ENCODE results near the gene TTC9C. TPM values are rescaled to one million over a fixed set of nuclear protein-coding genes. Genes with fewer than 3 reads are reported as not detected.

The TTC9C gene
- total and polyA plus RNA-seq, 2 of the 8 experiments (the other 6 are each of a cell fraction or from before 2014, with no cell fraction given) = 25.4 to 34.1 TPM

- CTCF ChIA-PET (ENCODE audit: partially characterized antibody) = interaction anchor here (0.6 to 2.6 kb wide), 7 partner anchors 13 to 59 kb away, joined by 3 to 9 read pairs (median 3); partner anchors contain the start of gene ZBTB3
- Histone ChIP-seq H3K4ac (replicated peaks; ENCODE audit: insufficient read length, low read depth, low read length) (no peak overlapping the region), H3K23ac (ENCODE audit: insufficient read length) (no peak overlapping the region), H3K27me3 (replicated peaks in 1 of 4; ENCODE audit: control insufficient read depth in 3 of 4, extremely low read depth in 1 of 4, insufficient read depth in 3 of 4, low read length in 3 of 4) (no peaks in the 10 kb centered on the region), H2BK12ac (ENCODE audit: low read depth, low read length) (peak overlapping the region; percentile 85; the same call in 1 of the 2 replicates), H2AFZ (ENCODE audit: low read length) (peak overlapping the region; percentile 45; the same call in 1 of the 2 replicates), H3K79me2 (ENCODE audit: control insufficient read depth in 1 of 2, insufficient read depth in 2 of 2, low read length in 2 of 2) (peaks cover 0 to 10% of the 10 kb centered on the region in 2 experiments; a peak in 1 of 4 replicates), H4K8ac (ENCODE audit: extremely low read depth, insufficient read depth, low read length) (peak overlapping the region; percentile 100; the same call in 1 of the 2 replicates), H2BK15ac (ENCODE audit: low read length) (no peak overlapping the region), H4K5ac (ENCODE audit: insufficient read length, low read depth, low read length) (peak overlapping the region; percentile 92), H3K4me1 (replicated peaks in 1 of 4; ENCODE audit: control insufficient read depth in 3 of 4, insufficient read depth in 4 of 4, low read length in 3 of 4) (peaks cover 7 to 39% (median 20%) of the 10 kb centered on the region in 4 experiments), H3K18ac (ENCODE audit: extremely low read depth, low read length) (peak overlapping the region; percentile 60), H3K23me2 (ENCODE audit: low read depth, low read length) (peaks cover 22% of the 10 kb centered on the region), H2BK20ac (ENCODE audit: low read length) (no peak overlapping the region), H4K20me1 (replicated peaks in 1 of 2; ENCODE audit: control insufficient read depth in 1 of 2, insufficient read depth in 2 of 2, low read length in 2 of 2) (no peaks in the 10 kb centered on the region), H3K4me3 (ENCODE audit: extremely low read depth in 1 of 4, insufficient read depth in 2 of 4, low read depth in 3 of 4, low read length in 4 of 4) (peak overlapping the region; percentile 68 to 89 (median 84)), H3K27ac (ENCODE audit: low read depth, low read length) (peak overlapping the region; percentile 95), H3K36me3 (ENCODE audit: control insufficient read depth in 2 of 4, insufficient read depth in 4 of 4, low read length in 3 of 4) (peaks cover 15 to 38% (median 20%) of the 10 kb centered on the region in 4 experiments), H3K9ac (replicated peaks in 1 of 4; ENCODE audit: extremely low read depth in 1 of 4, low read depth in 3 of 4, low read length in 3 of 4) (peak overlapping the region; percentile 61 to 92 (median 90)), H2BK5ac (ENCODE audit: low read depth, low read length) (peak overlapping the region; percentile 96), H3K4me2 (ENCODE audit: insufficient read depth in 1 of 2, low read depth in 2 of 2, low read length in 2 of 2) (peak overlapping the region; percentile 99), H2BK120ac (replicated peaks; ENCODE audit: low read depth, low read length) (peak overlapping the region; percentile 44), H3K9me3 (ENCODE audit: insufficient read depth in 2 of 2, low read depth in 1 of 2, low read length in 1 of 2) (no peaks in the 10 kb centered on the region), H4K91ac (replicated peaks; ENCODE audit: insufficient read length, low read length) (peak overlapping the region; percentile 96), H3K56ac (replicated peaks; ENCODE audit: insufficient read length, low read depth, low read length) (peak overlapping the region; percentile 87), H2AK5ac (ENCODE audit: low read depth, low read length) (peak overlapping the region; percentile 14; the same call in 1 of the 2 replicates), H3K14ac (ENCODE audit: insufficient read length) (no peak overlapping the region), H3K79me1 (ENCODE audit: low read depth, low read length) (no peaks in the 10 kb centered on the region; the same call in 1 of the 2 replicates)
- POLR2A ChIA-PET (ENCODE audit: partially characterized antibody) = interaction anchor here (0.6 to 61.4 kb wide), 31 partner anchors 9 to 171 kb away, joined by 3 to 2041 read pairs (median 8); partner anchors contain the start of genes B3GAT3, C11orf98, CSKMT and EEF1G
- DNase-seq (ENCODE audit: low read depth in 1 of 2, low spot score in 2 of 2) = peak; percentile 93 to 95
- FAIRE-seq = peak; percentile 66
- 3% methylated on average over 44 of the region's 47 CpGs; no CpG with 5 or more reads in 1 of the 2 experiments for WGBS, 2 experiments (ENCODE audit: extremely low coverage in 1 of 2, insufficient coverage in 1 of 2, insufficient read length in 1 of 2, insufficient replicate concordance in 2 of 2, low coverage in 1 of 2, low lambda C conversion rate in 2 of 2, missing lambda C conversion rate in 1 of 2)
- TF ChIP-seq USF2 (IDR thresholded peaks at IDR 0.05; ENCODE audit: low read length) (no peak), JUN (IDR thresholded peaks at IDR 0.05; ENCODE audit: low read depth, low read length) (no peak), YY1 (IDR thresholded peaks at IDR 0.05; ENCODE audit: low read depth, low read length) (peak; percentile 100), TBP (IDR thresholded peaks at IDR 0.05; ENCODE audit: low read depth, low read length) (peak; percentile 82; the same call in 1 of the 2 replicates), PHF8 (conservative IDR thresholded peaks at IDR 0.05; ENCODE audit: low read depth, low read length) (peak; percentile 58), SP4 (IDR thresholded peaks at IDR 0.05; ENCODE audit: low read length) (peak; percentile 89), NANOG (IDR thresholded peaks at IDR 0.05; ENCODE audit: insufficient read depth, low read depth, low read length, poor library complexity, severe bottlenecking) (peak; percentile 10), JUND (IDR thresholded peaks at IDR 0.05; ENCODE audit: low read length) (0 out of 2 replicates have a peak, but pooled peaks have one; percentile 3), CTBP2 (IDR thresholded peaks at IDR 0.05; ENCODE audit: borderline replicate concordance, insufficient read depth, insufficient read length, low read length) (no peak), BRCA1 (IDR thresholded peaks at IDR 0.05; ENCODE audit: low read depth, low read length) (no peak)
These were observed 18.9 kb upstream of the TTC9C start for GRCh38 chr11:62709247-62710000.

Measured in H1 (cell line).